ENCODE data around the gene GGCX.

Gene GGCX

GRCh38 chr2:85549095-85549494, 12.2 kb downstream of the GGCX start (continued):
- TF ChIP-seq PRDM4 (tag by site-specific recombination; IDR thresholded peaks at IDR 0.05) (no peak), BCL11A (tag by site-specific recombination; IDR thresholded peaks at IDR 0.05; ENCODE audit: low read depth) (no peak)

- TF ChIP-seq SALL2 (tag by site-specific recombination; IDR thresholded peaks at IDR 0.05; ENCODE audit: borderline replicate concordance) (no peak), PRDM6 (tag by site-specific recombination; IDR thresholded peaks at IDR 0.05) (no peak), OVOL3 (tag by site-specific recombination; IDR thresholded peaks at IDR 0.05) (no peak), ZNF138 (tag by site-specific recombination; IDR thresholded peaks at IDR 0.05; ENCODE audit: borderline replicate concordance) (no peak), SP7 (tag by site-specific recombination; IDR thresholded peaks at IDR 0.05) (no peak), ZNF280D (tag by site-specific recombination; IDR thresholded peaks at IDR 0.05) (no peak), GLIS1 (tag by site-specific recombination; IDR thresholded peaks at IDR 0.05) (no peak), HOXA7 (CRISPR knock-in tag; IDR thresholded peaks at IDR 0.05; ENCODE audit: borderline replicate concordance) (no peak), ZNF792 (tag by site-specific recombination; IDR thresholded peaks at IDR 0.05) (no peak), ZNF626 (tag by site-specific recombination; IDR thresholded peaks at IDR 0.05) (no peak), SCRT1 (tag by site-specific recombination; IDR thresholded peaks at IDR 0.05; ENCODE audit: borderline replicate concordance) (no peak), ZNF837 (tag by site-specific recombination; IDR thresholded peaks at IDR 0.05) (no peak), ZNF221 (tag by site-specific recombination; IDR thresholded peaks at IDR 0.05; ENCODE audit: borderline replicate concordance) (no peak), ZBTB48 (tag by site-specific recombination; IDR thresholded peaks at IDR 0.05) (no peak; the same call in 1 of the 2 replicates), KLF9 (tag by site-specific recombination; IDR thresholded peaks at IDR 0.05; ENCODE audit: low read depth) (no peak), ZNF529 (tag by site-specific recombination; IDR thresholded peaks at IDR 0.05; ENCODE audit: insufficient replicate concordance) (no peak), ZNF558 (tag by site-specific recombination; IDR thresholded peaks at IDR 0.05) (no peak)
- TF ChIP-seq, protein P1, sequence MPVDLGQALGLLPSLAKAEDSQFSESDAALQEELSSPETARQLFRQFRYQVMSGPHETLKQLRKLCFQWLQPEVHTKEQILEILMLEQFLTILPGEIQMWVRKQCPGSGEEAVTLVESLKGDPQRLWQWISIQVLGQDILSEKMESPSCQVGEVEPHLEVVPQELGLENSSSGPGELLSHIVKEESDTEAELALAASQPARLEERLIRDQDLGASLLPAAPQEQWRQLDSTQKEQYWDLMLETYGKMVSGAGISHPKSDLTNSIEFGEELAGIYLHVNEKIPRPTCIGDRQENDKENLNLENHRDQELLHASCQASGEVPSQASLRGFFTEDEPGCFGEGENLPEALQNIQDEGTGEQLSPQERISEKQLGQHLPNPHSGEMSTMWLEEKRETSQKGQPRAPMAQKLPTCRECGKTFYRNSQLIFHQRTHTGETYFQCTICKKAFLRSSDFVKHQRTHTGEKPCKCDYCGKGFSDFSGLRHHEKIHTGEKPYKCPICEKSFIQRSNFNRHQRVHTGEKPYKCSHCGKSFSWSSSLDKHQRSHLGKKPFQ (tag by site-specific recombination; IDR thresholded peaks at IDR 0.05): no peak
- TF ChIP-seq, protein P2, sequence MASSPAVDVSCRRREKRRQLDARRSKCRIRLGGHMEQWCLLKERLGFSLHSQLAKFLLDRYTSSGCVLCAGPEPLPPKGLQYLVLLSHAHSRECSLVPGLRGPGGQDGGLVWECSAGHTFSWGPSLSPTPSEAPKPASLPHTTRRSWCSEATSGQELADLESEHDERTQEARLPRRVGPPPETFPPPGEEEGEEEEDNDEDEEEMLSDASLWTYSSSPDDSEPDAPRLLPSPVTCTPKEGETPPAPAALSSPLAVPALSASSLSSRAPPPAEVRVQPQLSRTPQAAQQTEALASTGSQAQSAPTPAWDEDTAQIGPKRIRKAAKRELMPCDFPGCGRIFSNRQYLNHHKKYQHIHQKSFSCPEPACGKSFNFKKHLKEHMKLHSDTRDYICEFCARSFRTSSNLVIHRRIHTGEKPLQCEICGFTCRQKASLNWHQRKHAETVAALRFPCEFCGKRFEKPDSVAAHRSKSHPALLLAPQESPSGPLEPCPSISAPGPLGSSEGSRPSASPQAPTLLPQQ (tag by site-specific recombination; IDR thresholded peaks at IDR 0.05): no peak
These were observed 12.7 kb downstream of the GGCX start for GRCh38 chr2:85548608-85548900.

More at GRCh38 chr2:85548608-85548900, 12.7 kb downstream of the GGCX start:
- Histone ChIP-seq H3K9me3 (ENCODE audit: control insufficient read depth, insufficient read depth, low read depth, low read length) (no peaks in the 10 kb centered on the region), H3K4me1 (ENCODE audit: control insufficient read depth, insufficient read depth, low read length) (no peaks in the 10 kb centered on the region), H3K4me3 (ENCODE audit: low read depth, low read length) (no peak overlapping the region), H3K27ac (ENCODE audit: extremely low read depth, low read depth, low read length) (no peak overlapping the region), H3K36me3 (ENCODE audit: control insufficient read depth in 2 of 2, insufficient read depth in 1 of 2, low read length in 2 of 2) (peaks cover 22 to 90% of the 10 kb centered on the region in 2 experiments)
- POLR2A ChIA-PET: interaction anchor here (0.6 to 12.3 kb wide), 7 partner anchors 10 to 194 kb away, joined by 3 to 106 read pairs (median 5); partner anchors contain the start of genes ELMOD3, GGCX, MAT2A and SH2D6
- CTCF ChIA-PET: interaction anchor here (0.6 to 9.8 kb wide), 8 partner anchors 9 to 248 kb away, joined by 3 to 144 read pairs (median 3); partner anchors contain the start of gene SH2D6

All from HEK293 (cell line).